A673 (cell line): ENCODE results near the gene SUPT7L. TPM values are rescaled to one million over a fixed set of nuclear protein-coding genes. Genes with fewer than 3 reads are reported as not detected.
"Not testable (repeated sequence)": the region's sequence is repeated elsewhere in the genome, so short reads cannot be mapped to it uniquely, and the experiment has no call there.

Experiments used
- BruUV-seq: library from RNA; stranded (reverse); fragments of 400-500 nt; replicated peaks from 2 replicates; lab custom pipeline; 2021; lab: Mats Ljungman, UMichigan
- CTCF ChIA-PET: fragments of 300-600 bp; sonication (Branson Sonifier 250); formaldehyde crosslinking; loops from one replicate; lab custom pipeline; 2022; ENCODE audit warnings: antibody characterized with exemption; lab: Charles Lee
- POLR2A ChIA-PET: fragments of 300-600 bp; sonication (Branson Sonifier 250); formaldehyde crosslinking; loops from one replicate; lab custom pipeline; 2022; ENCODE audit warnings: antibody characterized with exemption; ENCODE audit not compliant: low non-redundant PET; lab: Charles Lee
- DNase-seq: peaks from one replicate; pipeline ENCODE4 v3.0.0-alpha.2; 2015; ENCODE audit warnings: low spot score
- H3K27ac ChIP-seq: fragments of 200-600 bp; sonication (generic); 2 replicates; pipeline ENCODE4 v1.5.1; 2016; ENCODE audit warnings: mixed run types, low read depth, mild to moderate bottlenecking, mixed read lengths, antibody characterized with exemption, low read length; ENCODE audit not compliant: poor library complexity, severe bottlenecking
- H3K27me3 ChIP-seq: fragments of 200-600 bp; sonication (generic); replicated peaks from 2 replicates; pipeline ENCODE4 v1.6.1; 2017; ENCODE audit warnings: mixed run types, low read depth, mild to moderate bottlenecking, mixed read lengths, antibody characterized with exemption, low read length; ENCODE audit not compliant: insufficient read depth, poor library complexity
- H3K36me3 ChIP-seq: fragments of 200-600 bp; sonication (generic); 2 replicates; pipeline ENCODE4 v1.6.1; 2016; ENCODE audit warnings: mixed run types, mild to moderate bottlenecking, mixed read lengths, antibody characterized with exemption, low read length; ENCODE audit not compliant: insufficient read depth, poor library complexity, severe bottlenecking
- H3K4me1 ChIP-seq: fragments of 200-600 bp; sonication (generic); 2 replicates; pipeline ENCODE4 v1.6.1; 2017; ENCODE audit warnings: mixed run types, mild to moderate bottlenecking, mixed read lengths, antibody characterized with exemption, low read length; ENCODE audit not compliant: insufficient read depth, poor library complexity, severe bottlenecking
- H3K4me3 ChIP-seq: fragments of 200-600 bp; sonication (generic); 2 replicates; pipeline ENCODE4 v1.5.1; 2016; ENCODE audit warnings: low read depth, mixed run types, mild to moderate bottlenecking, mixed read lengths, low read length; ENCODE audit not compliant: poor library complexity, severe bottlenecking
- H3K9me3 ChIP-seq: fragments of 200-600 bp; sonication (generic); 2 replicates; pipeline ENCODE4 v1.6.1; 2016; ENCODE audit warnings: mixed run types, low read depth, mild to moderate bottlenecking, mixed read lengths, antibody characterized with exemption, low read length; ENCODE audit not compliant: poor library complexity, severe bottlenecking
- EZH2 ChIP-seq: fragments of 200-600 bp; sonication (generic); IDR thresholded peaks from 2 replicates; pipeline ENCODE4 v1.6.1; 2017; ENCODE audit warnings: borderline replicate concordance, low read depth, mild to moderate bottlenecking, mixed read lengths, antibody characterized with exemption, low read length; ENCODE audit not compliant: poor library complexity, severe bottlenecking
- intact Hi-C: fragments of 100-400 bp; cut with micrococcal nuclease; formaldehyde crosslinking; loops from one replicate; pipeline ENCODE4 v1.10.0; 2022; ENCODE audit not compliant: unreplicated experiment
- total RNA-seq: library from RNA; stranded (reverse); gene quantifications from 2 replicates; pipeline ENCODE4 v1.2.3, GENCODE V29; 2021
- TF ChIP-seq, protein P1 (sequence below): fragments of 300-800, 200-600 bp; sonication (generic); conservative IDR thresholded peaks from 2 replicates; pipeline ENCODE4 v1.5.1; 2017; ENCODE audit warnings: low read depth, mild to moderate bottlenecking, antibody characterized with exemption, low read length, moderate library complexity, mixed read lengths

Gene SUPT7L
- total RNA-seq, 1 experiment from 2014 or later = 33.1 TPM

DNA sequence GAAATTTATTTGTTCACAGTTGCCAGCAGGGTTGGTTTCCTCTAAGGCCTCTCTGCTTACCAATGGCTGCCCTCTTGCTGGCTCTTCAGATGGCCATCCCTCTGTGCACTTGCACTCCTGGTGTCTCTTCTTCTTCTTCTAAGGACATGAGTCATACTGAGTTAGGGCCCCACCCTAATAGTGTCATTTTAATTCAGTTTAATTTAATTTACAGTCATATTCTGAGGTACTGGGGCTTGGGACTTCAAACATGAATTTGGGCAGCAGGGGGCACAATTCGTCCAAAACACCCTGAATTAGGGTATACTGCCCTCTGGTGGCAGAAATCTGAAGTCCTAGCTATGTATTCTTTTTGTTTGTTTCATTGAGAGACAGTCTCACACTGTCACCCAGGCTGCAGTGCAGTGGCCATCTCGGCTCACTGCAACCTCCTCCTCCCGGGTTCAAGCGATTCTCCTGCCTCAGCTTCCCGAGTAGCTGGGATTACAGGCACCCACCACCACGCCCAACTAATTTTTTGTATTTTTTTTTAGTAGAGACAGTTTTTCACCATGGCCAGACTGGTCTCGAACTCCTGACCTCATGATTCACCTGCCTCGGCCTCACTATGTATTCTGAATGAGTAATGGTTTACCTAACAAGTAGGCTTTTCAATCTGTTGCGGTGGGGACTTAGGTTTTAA is 20.1 kb upstream of the SUPT7L start:
- peak; percentile 96 for DNase-seq

DNA sequence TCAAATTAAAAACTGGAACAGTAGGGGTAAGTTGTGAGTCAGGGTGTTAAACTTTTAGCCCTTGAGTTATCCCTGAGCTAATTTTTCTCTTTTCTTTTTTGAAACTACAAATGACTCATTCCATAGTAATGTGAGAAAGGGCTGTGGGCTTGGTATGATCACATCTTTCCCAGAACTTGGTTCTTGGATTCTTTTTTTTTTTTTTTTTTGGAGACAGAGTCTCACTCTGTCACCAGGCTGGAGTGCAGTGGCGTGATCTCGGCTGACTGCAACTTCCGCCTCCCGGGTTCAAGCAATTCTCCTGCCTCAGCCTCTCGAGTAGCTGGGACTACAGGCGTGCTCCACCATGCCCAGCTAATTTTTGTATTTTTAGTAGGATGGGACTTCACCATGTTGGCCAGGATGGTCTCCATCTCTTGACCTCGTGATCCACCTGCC is 18.9 kb upstream of the SUPT7L start:
- intact Hi-C loops, H3K9me3 ChIP-seq, H3K27me3 ChIP-seq, H3K4me3 ChIP-seq, H3K4me1 ChIP-seq, BruUV-seq, H3K27ac ChIP-seq, POLR2A ChIA-PET: not testable (repeated sequence)
- DNase-seq = peak; percentile 46
- peaks cover 39% of the 10 kb centered on the region for H3K36me3 ChIP-seq
- CTCF ChIA-PET = interaction anchor here (0.6 to 1.5 kb wide), 4 partner anchors 9 to 603 kb away, joined by 3 to 5 read pairs (median 4); partner anchors contain the start of genes SUPT7L and ZNF513

More for the DNA sequence above, 20.1 kb upstream of the SUPT7L start:
- Histone ChIP-seq H3K9me3 (no peaks in the 10 kb centered on the region), H3K27me3 (no peaks in the 10 kb centered on the region), H3K27ac (peak overlapping the region; percentile 2), H3K4me1 (peaks cover 6% of the 10 kb centered on the region), H3K36me3 (peaks cover 28% of the 10 kb centered on the region), H3K4me3 (no peak overlapping the region)
- intact Hi-C loops = no loop called here
- BruUV-seq = no TSS peak
- TF ChIP-seq, protein P1, sequence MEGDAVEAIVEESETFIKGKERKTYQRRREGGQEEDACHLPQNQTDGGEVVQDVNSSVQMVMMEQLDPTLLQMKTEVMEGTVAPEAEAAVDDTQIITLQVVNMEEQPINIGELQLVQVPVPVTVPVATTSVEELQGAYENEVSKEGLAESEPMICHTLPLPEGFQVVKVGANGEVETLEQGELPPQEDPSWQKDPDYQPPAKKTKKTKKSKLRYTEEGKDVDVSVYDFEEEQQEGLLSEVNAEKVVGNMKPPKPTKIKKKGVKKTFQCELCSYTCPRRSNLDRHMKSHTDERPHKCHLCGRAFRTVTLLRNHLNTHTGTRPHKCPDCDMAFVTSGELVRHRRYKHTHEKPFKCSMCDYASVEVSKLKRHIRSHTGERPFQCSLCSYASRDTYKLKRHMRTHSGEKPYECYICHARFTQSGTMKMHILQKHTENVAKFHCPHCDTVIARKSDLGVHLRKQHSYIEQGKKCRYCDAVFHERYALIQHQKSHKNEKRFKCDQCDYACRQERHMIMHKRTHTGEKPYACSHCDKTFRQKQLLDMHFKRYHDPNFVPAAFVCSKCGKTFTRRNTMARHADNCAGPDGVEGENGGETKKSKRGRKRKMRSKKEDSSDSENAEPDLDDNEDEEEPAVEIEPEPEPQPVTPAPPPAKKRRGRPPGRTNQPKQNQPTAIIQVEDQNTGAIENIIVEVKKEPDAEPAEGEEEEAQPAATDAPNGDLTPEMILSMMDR = peak; percentile 98
- TF ChIP-seq EZH2 = no peak
- POLR2A ChIA-PET = no interaction called here
- CTCF ChIA-PET = interaction anchor here (0.5 to 1.5 kb wide), 10 partner anchors 10 to 713 kb away, joined by 3 to 4 read pairs (median 3); partner anchors contain the start of genes PPM1G, SUPT7L and ZNF513

DNA sequence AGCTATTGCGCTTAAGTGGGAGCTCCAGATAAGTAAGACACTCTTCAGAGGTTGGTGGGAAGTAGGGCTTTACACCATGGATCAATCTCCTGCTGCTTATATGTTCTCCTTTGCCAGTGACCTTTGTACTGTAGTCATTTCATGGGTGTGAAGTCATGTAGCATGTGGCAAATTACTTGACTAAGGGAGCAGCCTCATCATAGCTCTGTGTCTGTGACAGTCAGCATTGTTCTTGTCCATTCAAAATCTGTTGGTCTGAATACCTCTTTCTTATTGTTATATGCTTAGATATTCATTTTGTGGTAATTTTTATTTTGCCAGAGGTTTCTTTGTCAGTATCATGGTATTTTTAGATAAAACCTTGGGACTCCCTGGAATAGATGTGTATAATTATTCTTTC is 18.4 kb upstream of the SUPT7L start:
- H3K36me3 ChIP-seq = peaks cover 40% of the 10 kb centered on the region
- peaks cover 6% of the 10 kb centered on the region for H3K4me1 ChIP-seq
- no TSS peak for BruUV-seq
- no peaks in the 10 kb centered on the region for H3K9me3 ChIP-seq
- no peak overlapping the region for H3K27ac ChIP-seq
- no peak overlapping the region for H3K4me3 ChIP-seq
- intact Hi-C loops = no loop called here
- ChIA-PET POLR2A (no interaction called here), CTCF (interaction anchor here (0.6 to 1.4 kb wide), 3 partner anchors 8 to 593 kb away, joined by 3 to 5 read pairs (median 3); partner anchors contain the start of gene SUPT7L)
- TF ChIP-seq, protein P1 = no peak
- no peak for TF ChIP-seq EZH2
- no peak for DNase-seq
- H3K27me3 ChIP-seq = no peaks in the 10 kb centered on the region
